PC-9 (cell line): Measurements from ENCODE around the gene CTXND1.

Experiments
- EZH2 ChIP-seq: fragments of 200-600 bp; sonication (generic); IDR thresholded peaks from 2 replicates; pipeline ENCODE4 v1.8.0; 2017; ENCODE audit warnings: antibody characterized with exemption, low read depth
- TF ChIP-seq, protein P1 (sequence below): fragments of 200-600 bp; sonication (generic); conservative IDR thresholded peaks from 2 replicates; pipeline ENCODE4 v1.6.1; 2017; ENCODE audit warnings: mixed run types, antibody characterized with exemption, mild to moderate bottlenecking, moderate library complexity

DNA sequence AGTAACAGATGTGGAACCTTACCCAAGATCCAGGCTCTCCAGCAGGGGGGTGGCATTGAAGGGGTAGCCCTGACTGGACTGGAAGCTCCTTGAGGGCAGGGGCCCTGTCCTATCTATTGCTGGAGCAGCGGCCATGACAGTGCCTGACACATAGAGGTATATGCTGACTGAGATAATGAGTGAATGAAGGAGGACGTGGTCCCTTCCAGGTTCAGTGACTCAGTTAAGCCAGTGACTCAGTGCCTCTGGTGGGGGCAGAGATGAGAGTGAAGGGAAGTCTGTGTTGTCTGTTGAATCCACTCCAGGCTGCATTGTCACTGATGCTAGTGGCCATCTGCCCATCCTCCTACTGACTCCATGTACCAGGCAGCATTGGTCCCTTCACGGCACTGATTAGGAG lies 13.0 kb upstream of the CTXND1 start:
- TF ChIP-seq, protein P1, sequence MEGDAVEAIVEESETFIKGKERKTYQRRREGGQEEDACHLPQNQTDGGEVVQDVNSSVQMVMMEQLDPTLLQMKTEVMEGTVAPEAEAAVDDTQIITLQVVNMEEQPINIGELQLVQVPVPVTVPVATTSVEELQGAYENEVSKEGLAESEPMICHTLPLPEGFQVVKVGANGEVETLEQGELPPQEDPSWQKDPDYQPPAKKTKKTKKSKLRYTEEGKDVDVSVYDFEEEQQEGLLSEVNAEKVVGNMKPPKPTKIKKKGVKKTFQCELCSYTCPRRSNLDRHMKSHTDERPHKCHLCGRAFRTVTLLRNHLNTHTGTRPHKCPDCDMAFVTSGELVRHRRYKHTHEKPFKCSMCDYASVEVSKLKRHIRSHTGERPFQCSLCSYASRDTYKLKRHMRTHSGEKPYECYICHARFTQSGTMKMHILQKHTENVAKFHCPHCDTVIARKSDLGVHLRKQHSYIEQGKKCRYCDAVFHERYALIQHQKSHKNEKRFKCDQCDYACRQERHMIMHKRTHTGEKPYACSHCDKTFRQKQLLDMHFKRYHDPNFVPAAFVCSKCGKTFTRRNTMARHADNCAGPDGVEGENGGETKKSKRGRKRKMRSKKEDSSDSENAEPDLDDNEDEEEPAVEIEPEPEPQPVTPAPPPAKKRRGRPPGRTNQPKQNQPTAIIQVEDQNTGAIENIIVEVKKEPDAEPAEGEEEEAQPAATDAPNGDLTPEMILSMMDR, result no peak
- no peak for TF ChIP-seq EZH2
